Astrocyte (in vitro differentiated cells and primary cell): ENCODE measurements around the gene LASP1. TPM values are rescaled to one million over a fixed set of nuclear protein-coding genes. Genes with fewer than 3 reads are reported as not detected.

Source experiments
- DNase-seq: peaks from one replicate; pipeline ENCODE4 v3.0.0-alpha.2; 2010; ENCODE audit warnings: low read depth
- FAIRE-seq: peaks from 2 replicates; lab custom pipeline; 2011; peaks lifted over from hg19 to GRCh38; lab: Jason Lieb, UNC
- H2AFZ ChIP-seq: 2 replicates; pipeline ENCODE4 v1.6.0; 2012; ENCODE audit warnings: low read depth, low read length, inconsistent platforms
- H3K27ac ChIP-seq: 2 replicates; pipeline ENCODE4 v1.5.1; 2011; ENCODE audit warnings: low read depth, low read length, inconsistent platforms
- H3K27me3 ChIP-seq: 2 replicates; pipeline ENCODE4 v1.6.0; 2011; ENCODE audit warnings: low read length, inconsistent platforms; ENCODE audit not compliant: insufficient read depth
- H3K36me3 ChIP-seq: 2 replicates; pipeline ENCODE4 v1.5.1; 2011; ENCODE audit warnings: low read length, inconsistent platforms; ENCODE audit not compliant: insufficient read depth
- H3K4me1 ChIP-seq: 2 replicates; pipeline ENCODE4 v1.5.1; 2011; ENCODE audit warnings: low read length, inconsistent platforms; ENCODE audit not compliant: insufficient read depth
- H3K4me2 ChIP-seq: 2 replicates; pipeline ENCODE4 v1.6.0; 2012; ENCODE audit warnings: low read length, inconsistent platforms
- H3K4me3 ChIP-seq: 2 replicates; pipeline ENCODE4 v1.5.1; 2011; ENCODE audit warnings: low read depth, mild to moderate bottlenecking, low read length, inconsistent platforms; ENCODE audit not compliant: insufficient read depth
- H3K79me2 ChIP-seq: 2 replicates; pipeline ENCODE4 v1.6.0; 2012; ENCODE audit warnings: mild to moderate bottlenecking, low read length, inconsistent platforms; ENCODE audit not compliant: insufficient read depth
- H3K9ac ChIP-seq: 2 replicates; pipeline ENCODE4 v1.6.0; 2012; ENCODE audit warnings: mild to moderate bottlenecking, low read length, inconsistent platforms
- H3K9me3 ChIP-seq: 2 replicates; pipeline ENCODE4 v1.5.1; 2012; ENCODE audit warnings: low read depth, mild to moderate bottlenecking, low read length, inconsistent platforms; ENCODE audit not compliant: insufficient read depth
- H4K20me1 ChIP-seq: 2 replicates; pipeline ENCODE4 v1.6.0; 2012; ENCODE audit warnings: low read length, inconsistent platforms; ENCODE audit not compliant: insufficient read depth
- H3K27ac Mint-ChIP-seq: one replicate; pipeline ENCODE4 v1.8.0; 2021; ENCODE audit warnings: mild to moderate bottlenecking, mixed read lengths; ENCODE audit not compliant: unreplicated experiment
- H3K27me3 Mint-ChIP-seq: one replicate; pipeline ENCODE4 v1.8.0; 2021; ENCODE audit warnings: low read depth, mixed read lengths; ENCODE audit not compliant: unreplicated experiment
- H3K36me3 Mint-ChIP-seq: one replicate; pipeline ENCODE4 v1.8.0; 2021; ENCODE audit warnings: low read depth, mixed read lengths; ENCODE audit not compliant: unreplicated experiment
- H3K4me1 Mint-ChIP-seq: one replicate; pipeline ENCODE4 v1.8.0; 2021; ENCODE audit warnings: low read depth, mixed read lengths; ENCODE audit not compliant: unreplicated experiment
- H3K4me3 Mint-ChIP-seq: one replicate; pipeline ENCODE4 v1.8.0; 2021; ENCODE audit warnings: mild to moderate bottlenecking, moderate library complexity, mixed read lengths; ENCODE audit not compliant: unreplicated experiment
- H3K9me3 Mint-ChIP-seq: one replicate; pipeline ENCODE4 v1.8.0; 2021; ENCODE audit warnings: mild to moderate bottlenecking, mixed read lengths; ENCODE audit not compliant: unreplicated experiment
- EZH2 ChIP-seq: IDR thresholded peaks from 2 replicates; pipeline ENCODE4 v1.6.1; 2012; ENCODE audit warnings: mild to moderate bottlenecking, low read length, inconsistent platforms; ENCODE audit not compliant: insufficient read depth
- total RNA-seq: library from RNA; stranded (reverse); gene quantifications from 2 replicates; pipeline ENCODE4 v1.2.1, GENCODE V29; 2021
- TF ChIP-seq, protein P1 (sequence below): IDR thresholded peaks from 2 replicates; pipeline ENCODE4 v1.5.1; 2011; ENCODE audit warnings: low read depth, mild to moderate bottlenecking, inconsistent platforms, low read length, moderate library complexity; ENCODE audit not compliant: insufficient read depth

LASP1 gene
- total RNA-seq, 1 donor from 2014 or later: 421 TPM

GRCh38 chr17:38958326-38958725 is 88.5 kb downstream of the LASP1 start:
- Histone ChIP-seq H4K20me1 (no peaks in the 10 kb centered on the region), H3K27ac (no peak overlapping the region), H3K27me3 (no peaks in the 10 kb centered on the region), H3K9me3 (no peaks in the 10 kb centered on the region), H3K4me3 (no peak overlapping the region), H2AFZ (no peak overlapping the region), H3K4me2 (peak overlapping the region; percentile 37), H3K4me1 (peaks cover 7% of the 10 kb centered on the region), H3K36me3 (no peaks in the 10 kb centered on the region), H3K9ac (no peak overlapping the region), H3K79me2 (no peaks in the 10 kb centered on the region)
- DNase-seq (peak; percentile 18), FAIRE-seq (peak; percentile 84)
- peak overlapping the region; percentile 84 for H3K27ac Mint-ChIP-seq
- H3K4me1 Mint-ChIP-seq: no peaks in the 10 kb centered on the region
- TF ChIP-seq, protein P1, sequence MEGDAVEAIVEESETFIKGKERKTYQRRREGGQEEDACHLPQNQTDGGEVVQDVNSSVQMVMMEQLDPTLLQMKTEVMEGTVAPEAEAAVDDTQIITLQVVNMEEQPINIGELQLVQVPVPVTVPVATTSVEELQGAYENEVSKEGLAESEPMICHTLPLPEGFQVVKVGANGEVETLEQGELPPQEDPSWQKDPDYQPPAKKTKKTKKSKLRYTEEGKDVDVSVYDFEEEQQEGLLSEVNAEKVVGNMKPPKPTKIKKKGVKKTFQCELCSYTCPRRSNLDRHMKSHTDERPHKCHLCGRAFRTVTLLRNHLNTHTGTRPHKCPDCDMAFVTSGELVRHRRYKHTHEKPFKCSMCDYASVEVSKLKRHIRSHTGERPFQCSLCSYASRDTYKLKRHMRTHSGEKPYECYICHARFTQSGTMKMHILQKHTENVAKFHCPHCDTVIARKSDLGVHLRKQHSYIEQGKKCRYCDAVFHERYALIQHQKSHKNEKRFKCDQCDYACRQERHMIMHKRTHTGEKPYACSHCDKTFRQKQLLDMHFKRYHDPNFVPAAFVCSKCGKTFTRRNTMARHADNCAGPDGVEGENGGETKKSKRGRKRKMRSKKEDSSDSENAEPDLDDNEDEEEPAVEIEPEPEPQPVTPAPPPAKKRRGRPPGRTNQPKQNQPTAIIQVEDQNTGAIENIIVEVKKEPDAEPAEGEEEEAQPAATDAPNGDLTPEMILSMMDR: no peak
- no peak for TF ChIP-seq EZH2
- H3K27me3 Mint-ChIP-seq: no peaks in the 10 kb centered on the region
- no peaks in the 10 kb centered on the region for H3K36me3 Mint-ChIP-seq
- no peaks in the 10 kb centered on the region for H3K9me3 Mint-ChIP-seq
- no peak overlapping the region for H3K4me3 Mint-ChIP-seq

DNA sequence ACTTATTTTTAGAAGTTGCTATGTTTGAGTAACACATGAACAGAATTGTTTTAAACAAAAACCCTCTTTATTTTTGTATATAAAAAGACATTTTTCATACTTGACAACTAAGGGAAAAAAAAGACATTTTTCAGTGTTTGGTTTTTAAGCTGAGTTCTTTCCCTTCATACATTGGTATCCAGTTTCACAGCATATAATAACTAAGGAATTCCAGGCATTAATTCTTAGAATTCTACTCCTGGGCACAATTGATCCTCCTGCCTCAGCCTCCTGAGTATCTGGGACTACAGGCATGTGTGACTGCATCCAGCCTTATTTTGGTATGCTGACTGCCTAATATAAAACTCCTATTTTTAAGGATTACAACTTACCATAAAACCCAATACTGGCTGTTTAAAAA is 88.9 kb downstream of the LASP1 start:
- H3K9me3 Mint-ChIP-seq: no peaks in the 10 kb centered on the region
- Histone ChIP-seq H3K36me3 (no peaks in the 10 kb centered on the region), H3K27ac (peak overlapping the region; percentile 33), H3K27me3 (no peaks in the 10 kb centered on the region), H2AFZ (no peak overlapping the region), H3K4me2 (peak overlapping the region; percentile 37), H3K4me1 (peaks cover 7% of the 10 kb centered on the region), H3K79me2 (no peaks in the 10 kb centered on the region), H3K9ac (no peak overlapping the region), H3K4me3 (no peak overlapping the region), H4K20me1 (no peaks in the 10 kb centered on the region), H3K9me3 (no peaks in the 10 kb centered on the region)
- no peak for TF ChIP-seq EZH2
- TF ChIP-seq, protein P1: no peak
- no peak overlapping the region for H3K4me3 Mint-ChIP-seq
- peak; percentile 65 for DNase-seq
- peak overlapping the region; percentile 19 for H3K27ac Mint-ChIP-seq
- H3K4me1 Mint-ChIP-seq: no peaks in the 10 kb centered on the region
- no peaks in the 10 kb centered on the region for H3K36me3 Mint-ChIP-seq
- H3K27me3 Mint-ChIP-seq: no peaks in the 10 kb centered on the region
- FAIRE-seq: no peak

DNA sequence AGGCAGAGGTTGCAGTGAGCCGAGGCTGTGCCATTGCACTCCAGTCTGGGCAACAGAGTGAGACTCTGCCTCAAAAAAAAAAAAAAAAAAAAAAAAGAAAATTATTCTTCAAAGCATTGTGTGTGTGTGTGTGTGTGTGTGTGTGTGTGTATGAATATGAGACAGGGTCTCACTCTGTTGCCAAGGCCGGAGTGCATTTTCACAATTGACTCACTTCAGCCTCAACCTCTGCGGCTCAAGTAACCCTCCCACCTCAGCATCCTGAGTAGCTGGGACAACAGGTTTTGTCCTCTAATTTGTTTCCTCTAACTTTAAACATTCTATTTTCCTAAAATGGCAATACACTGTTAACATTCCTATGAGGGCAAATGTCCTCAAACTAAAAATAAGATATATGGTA is 89.7 kb downstream of the LASP1 start:
- Mint-ChIP-seq H3K36me3 (no peaks in the 10 kb centered on the region), H3K27me3 (no peaks in the 10 kb centered on the region), H3K9me3 (no peaks in the 10 kb centered on the region), H3K27ac (no peak overlapping the region), H3K4me3 (no peak overlapping the region), H3K4me1 (no peaks in the 10 kb centered on the region)
- no peak overlapping the region for H2AFZ ChIP-seq
- no peak overlapping the region for H3K9ac ChIP-seq
- DNase-seq (no peak), FAIRE-seq (no peak)
- H3K4me1 ChIP-seq: peaks cover 7% of the 10 kb centered on the region
- H3K27me3 ChIP-seq: no peaks in the 10 kb centered on the region
- H4K20me1 ChIP-seq: no peaks in the 10 kb centered on the region
- no peaks in the 10 kb centered on the region for H3K9me3 ChIP-seq
- no peak for TF ChIP-seq EZH2
- TF ChIP-seq, protein P1: no peak
- H3K4me2 ChIP-seq: no peak overlapping the region
- no peak overlapping the region for H3K4me3 ChIP-seq
- no peaks in the 10 kb centered on the region for H3K36me3 ChIP-seq
- H3K79me2 ChIP-seq: no peaks in the 10 kb centered on the region
- no peak overlapping the region for H3K27ac ChIP-seq
